ENCODE measurements around the gene ACOT7. TPM values are rescaled to one million over a fixed set of nuclear protein-coding genes. Genes with fewer than 3 reads are reported as not detected.
A peak's percentile ranks its signal among the peaks of the same experiment; 100 is the strongest.

Gene ACOT7
- total RNA-seq, 1 experiment from 2014 or later: 151 TPM

DNA sequence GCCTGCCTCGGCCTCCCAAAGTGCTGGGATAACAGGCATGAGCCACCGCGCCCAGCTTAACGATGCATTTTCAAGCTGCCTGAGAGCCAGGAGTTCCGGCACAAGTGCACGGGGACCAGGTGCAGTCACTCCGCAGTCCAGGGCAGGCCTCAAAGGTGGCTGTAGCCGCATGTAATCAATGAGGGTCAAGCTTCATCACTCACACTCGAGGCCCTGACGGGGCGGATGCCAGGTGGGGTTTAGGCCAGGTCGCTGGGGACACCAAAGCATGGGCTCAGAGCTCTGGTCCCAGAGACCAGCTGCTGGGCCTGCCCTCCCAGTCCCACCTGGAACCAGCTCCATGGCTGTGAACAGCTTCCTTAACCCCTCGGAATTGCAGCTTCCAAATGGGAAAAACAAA, 106.5 kb downstream of the ACOT7 start:
- no peaks in the 10 kb centered on the region for H3K9me3 Mint-ChIP-seq
- peak overlapping the region; percentile 72; the same call in 1 of the 2 replicates for H3K27ac Mint-ChIP-seq
- no peaks in the 10 kb centered on the region for H3K4me1 Mint-ChIP-seq
- H3K36me3 Mint-ChIP-seq: no peaks in the 10 kb centered on the region
- ChIA-PET POLR2A (no interaction called here), CTCF (interaction anchor here (0.8 to 1.7 kb wide), 7 partner anchors 14 to 151 kb away, joined by 3 to 5 read pairs (median 3); no protein-coding TSS in a partner anchor)
- ATAC-seq (no peak), DNase-seq (ENCODE audit: low spot score) (no peak)
- no peaks in the 10 kb centered on the region for H3K27me3 Mint-ChIP-seq (ENCODE audit: low read depth)
- TF ChIP-seq FOXK1 (CRISPR knock-in tag; IDR thresholded peaks at IDR 0.05): no peak
- TF ChIP-seq, protein P1, sequence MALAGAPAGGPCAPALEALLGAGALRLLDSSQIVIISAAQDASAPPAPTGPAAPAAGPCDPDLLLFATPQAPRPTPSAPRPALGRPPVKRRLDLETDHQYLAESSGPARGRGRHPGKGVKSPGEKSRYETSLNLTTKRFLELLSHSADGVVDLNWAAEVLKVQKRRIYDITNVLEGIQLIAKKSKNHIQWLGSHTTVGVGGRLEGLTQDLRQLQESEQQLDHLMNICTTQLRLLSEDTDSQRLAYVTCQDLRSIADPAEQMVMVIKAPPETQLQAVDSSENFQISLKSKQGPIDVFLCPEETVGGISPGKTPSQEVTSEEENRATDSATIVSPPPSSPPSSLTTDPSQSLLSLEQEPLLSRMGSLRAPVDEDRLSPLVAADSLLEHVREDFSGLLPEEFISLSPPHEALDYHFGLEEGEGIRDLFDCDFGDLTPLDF (CRISPR knock-in tag; IDR thresholded peaks at IDR 0.05): no peak
- TF ChIP-seq NR1H2 (CRISPR knock-in tag; IDR thresholded peaks at IDR 0.05): no peak
- no peak for TF ChIP-seq OVOL2 (CRISPR knock-in tag; IDR thresholded peaks at IDR 0.05; ENCODE audit: borderline replicate concordance)
- TF ChIP-seq, protein P2, sequence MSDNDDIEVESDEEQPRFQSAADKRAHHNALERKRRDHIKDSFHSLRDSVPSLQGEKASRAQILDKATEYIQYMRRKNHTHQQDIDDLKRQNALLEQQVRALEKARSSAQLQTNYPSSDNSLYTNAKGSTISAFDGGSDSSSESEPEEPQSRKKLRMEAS (CRISPR knock-in tag; IDR thresholded peaks at IDR 0.05): no peak
- no peak for TF ChIP-seq ZNF263 (CRISPR knock-in tag; IDR thresholded peaks at IDR 0.05; ENCODE audit: low read depth)
- TF ChIP-seq ETV6 (CRISPR knock-in tag; IDR thresholded peaks at IDR 0.05): no peak
- TF ChIP-seq, protein P3, sequence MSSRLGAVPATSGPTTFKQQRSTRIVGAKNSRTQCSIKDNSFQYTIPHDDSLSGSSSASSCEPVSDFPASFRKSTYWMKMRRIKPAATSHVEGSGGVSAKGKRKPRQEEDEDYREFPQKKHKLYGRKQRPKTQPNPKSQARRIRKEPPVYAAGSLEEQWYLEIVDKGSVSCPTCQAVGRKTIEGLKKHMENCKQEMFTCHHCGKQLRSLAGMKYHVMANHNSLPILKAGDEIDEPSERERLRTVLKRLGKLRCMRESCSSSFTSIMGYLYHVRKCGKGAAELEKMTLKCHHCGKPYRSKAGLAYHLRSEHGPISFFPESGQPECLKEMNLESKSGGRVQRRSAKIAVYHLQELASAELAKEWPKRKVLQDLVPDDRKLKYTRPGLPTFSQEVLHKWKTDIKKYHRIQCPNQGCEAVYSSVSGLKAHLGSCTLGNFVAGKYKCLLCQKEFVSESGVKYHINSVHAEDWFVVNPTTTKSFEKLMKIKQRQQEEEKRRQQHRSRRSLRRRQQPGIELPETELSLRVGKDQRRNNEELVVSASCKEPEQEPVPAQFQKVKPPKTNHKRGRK (CRISPR knock-in tag; IDR thresholded peaks at IDR 0.05; ENCODE audit: borderline replicate concordance): no peak
- TF ChIP-seq, protein P4, sequence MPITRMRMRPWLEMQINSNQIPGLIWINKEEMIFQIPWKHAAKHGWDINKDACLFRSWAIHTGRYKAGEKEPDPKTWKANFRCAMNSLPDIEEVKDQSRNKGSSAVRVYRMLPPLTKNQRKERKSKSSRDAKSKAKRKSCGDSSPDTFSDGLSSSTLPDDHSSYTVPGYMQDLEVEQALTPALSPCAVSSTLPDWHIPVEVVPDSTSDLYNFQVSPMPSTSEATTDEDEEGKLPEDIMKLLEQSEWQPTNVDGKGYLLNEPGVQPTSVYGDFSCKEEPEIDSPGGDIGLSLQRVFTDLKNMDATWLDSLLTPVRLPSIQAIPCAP (CRISPR knock-in tag; IDR thresholded peaks at IDR 0.05): no peak
- no peak for TF ChIP-seq GTF2I (CRISPR knock-in tag; conservative IDR thresholded peaks at IDR 0.05)
- no peak for TF ChIP-seq EMX1 (CRISPR knock-in tag; IDR thresholded peaks at IDR 0.05)
- TF ChIP-seq NFE2L1 (CRISPR knock-in tag; IDR thresholded peaks at IDR 0.05): no peak
- TF ChIP-seq, protein P5, sequence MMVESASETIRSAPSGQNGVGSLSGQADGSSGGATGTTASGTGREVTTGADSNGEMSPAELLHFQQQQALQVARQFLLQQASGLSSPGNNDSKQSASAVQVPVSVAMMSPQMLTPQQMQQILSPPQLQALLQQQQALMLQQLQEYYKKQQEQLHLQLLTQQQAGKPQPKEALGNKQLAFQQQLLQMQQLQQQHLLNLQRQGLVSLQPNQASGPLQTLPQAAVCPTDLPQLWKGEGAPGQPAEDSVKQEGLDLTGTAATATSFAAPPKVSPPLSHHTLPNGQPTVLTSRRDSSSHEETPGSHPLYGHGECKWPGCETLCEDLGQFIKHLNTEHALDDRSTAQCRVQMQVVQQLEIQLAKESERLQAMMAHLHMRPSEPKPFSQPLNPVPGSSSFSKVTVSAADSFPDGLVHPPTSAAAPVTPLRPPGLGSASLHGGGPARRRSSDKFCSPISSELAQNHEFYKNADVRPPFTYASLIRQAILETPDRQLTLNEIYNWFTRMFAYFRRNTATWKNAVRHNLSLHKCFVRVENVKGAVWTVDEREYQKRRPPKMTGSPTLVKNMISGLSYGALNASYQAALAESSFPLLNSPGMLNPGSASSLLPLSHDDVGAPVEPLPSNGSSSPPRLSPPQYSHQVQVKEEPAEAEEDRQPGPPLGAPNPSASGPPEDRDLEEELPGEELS (CRISPR knock-in tag; IDR thresholded peaks at IDR 0.05): no peak
- TF ChIP-seq RORB (CRISPR knock-in tag; IDR thresholded peaks at IDR 0.05): no peak
- TF ChIP-seq, protein P6, sequence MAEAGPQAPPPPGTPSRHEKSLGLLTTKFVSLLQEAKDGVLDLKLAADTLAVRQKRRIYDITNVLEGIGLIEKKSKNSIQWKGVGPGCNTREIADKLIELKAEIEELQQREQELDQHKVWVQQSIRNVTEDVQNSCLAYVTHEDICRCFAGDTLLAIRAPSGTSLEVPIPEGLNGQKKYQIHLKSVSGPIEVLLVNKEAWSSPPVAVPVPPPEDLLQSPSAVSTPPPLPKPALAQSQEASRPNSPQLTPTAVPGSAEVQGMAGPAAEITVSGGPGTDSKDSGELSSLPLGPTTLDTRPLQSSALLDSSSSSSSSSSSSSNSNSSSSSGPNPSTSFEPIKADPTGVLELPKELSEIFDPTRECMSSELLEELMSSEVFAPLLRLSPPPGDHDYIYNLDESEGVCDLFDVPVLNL (CRISPR knock-in tag; IDR thresholded peaks at IDR 0.05; ENCODE audit: borderline replicate concordance, low read depth): no peak
- no peak for TF ChIP-seq RELA (CRISPR knock-in tag; IDR thresholded peaks at IDR 0.05; ENCODE audit: borderline replicate concordance)
- TF ChIP-seq TCF7 (CRISPR knock-in tag; IDR thresholded peaks at IDR 0.05; ENCODE audit: low read depth): no peak
- no peak for TF ChIP-seq ZNF423 (CRISPR knock-in tag; IDR thresholded peaks at IDR 0.05)
- TF ChIP-seq ZBTB21 (CRISPR knock-in tag; IDR thresholded peaks at IDR 0.05; ENCODE audit: borderline replicate concordance): no peak
- no peak overlapping the region for H3K4me3 Mint-ChIP-seq

DNA sequence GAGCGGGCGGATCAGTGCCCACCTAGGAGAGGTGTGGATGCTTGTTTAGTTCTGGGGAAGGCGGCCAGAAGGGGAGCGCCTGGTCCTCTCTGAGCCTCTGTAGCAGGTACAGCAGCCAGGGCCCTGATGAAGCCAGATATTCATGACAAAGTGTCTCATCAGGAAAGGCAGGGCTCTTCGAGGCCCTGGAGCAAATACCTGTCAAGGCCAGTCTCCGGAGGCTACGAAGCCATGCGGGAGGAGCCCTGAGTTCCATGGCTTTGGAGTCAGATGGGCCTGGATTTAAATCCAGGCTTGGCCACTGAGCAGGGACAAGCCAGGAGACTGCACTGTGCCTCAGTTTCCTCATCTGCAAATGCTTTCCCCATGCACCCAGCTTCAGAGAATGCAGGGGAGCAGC, 107.3 kb downstream of the ACOT7 start:
- Mint-ChIP-seq H3K27ac (no peak overlapping the region), H3K27me3 (ENCODE audit: low read depth) (no peaks in the 10 kb centered on the region), H3K4me3 (no peak overlapping the region), H3K4me1 (no peaks in the 10 kb centered on the region), H3K36me3 (no peaks in the 10 kb centered on the region), H3K9me3 (no peaks in the 10 kb centered on the region)
- DNase-seq (ENCODE audit: low spot score) (no peak), ATAC-seq (no peak)
- ChIA-PET CTCF (interaction anchor here (0.9 to 1.9 kb wide), 6 partner anchors 13 to 152 kb away, joined by 3 to 5 read pairs (median 4); no protein-coding TSS in a partner anchor), POLR2A (no interaction called here)
- TF ChIP-seq ZNF317 (CRISPR knock-in tag; IDR thresholded peaks at IDR 0.05; ENCODE audit: borderline replicate concordance, low read depth) (no peak), HMGA2 (CRISPR knock-in tag; IDR thresholded peaks at IDR 0.05) (no peak), ZNF121 (CRISPR knock-in tag; IDR thresholded peaks at IDR 0.05) (no peak), CREB1 (CRISPR knock-in tag; IDR thresholded peaks at IDR 0.05) (no peak), JUN (CRISPR knock-in tag; IDR thresholded peaks at IDR 0.05) (no peak), ELF4 (CRISPR knock-in tag; IDR thresholded peaks at IDR 0.05; ENCODE audit: low read depth) (no peak), ETV6 (CRISPR knock-in tag; IDR thresholded peaks at IDR 0.05) (no peak)
- TF ChIP-seq, protein P7, sequence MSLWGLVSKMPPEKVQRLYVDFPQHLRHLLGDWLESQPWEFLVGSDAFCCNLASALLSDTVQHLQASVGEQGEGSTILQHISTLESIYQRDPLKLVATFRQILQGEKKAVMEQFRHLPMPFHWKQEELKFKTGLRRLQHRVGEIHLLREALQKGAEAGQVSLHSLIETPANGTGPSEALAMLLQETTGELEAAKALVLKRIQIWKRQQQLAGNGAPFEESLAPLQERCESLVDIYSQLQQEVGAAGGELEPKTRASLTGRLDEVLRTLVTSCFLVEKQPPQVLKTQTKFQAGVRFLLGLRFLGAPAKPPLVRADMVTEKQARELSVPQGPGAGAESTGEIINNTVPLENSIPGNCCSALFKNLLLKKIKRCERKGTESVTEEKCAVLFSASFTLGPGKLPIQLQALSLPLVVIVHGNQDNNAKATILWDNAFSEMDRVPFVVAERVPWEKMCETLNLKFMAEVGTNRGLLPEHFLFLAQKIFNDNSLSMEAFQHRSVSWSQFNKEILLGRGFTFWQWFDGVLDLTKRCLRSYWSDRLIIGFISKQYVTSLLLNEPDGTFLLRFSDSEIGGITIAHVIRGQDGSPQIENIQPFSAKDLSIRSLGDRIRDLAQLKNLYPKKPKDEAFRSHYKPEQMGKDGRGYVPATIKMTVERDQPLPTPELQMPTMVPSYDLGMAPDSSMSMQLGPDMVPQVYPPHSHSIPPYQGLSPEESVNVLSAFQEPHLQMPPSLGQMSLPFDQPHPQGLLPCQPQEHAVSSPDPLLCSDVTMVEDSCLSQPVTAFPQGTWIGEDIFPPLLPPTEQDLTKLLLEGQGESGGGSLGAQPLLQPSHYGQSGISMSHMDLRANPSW (CRISPR knock-in tag; conservative IDR thresholded peaks at IDR 0.05; ENCODE audit: low read depth): no peak
- TF ChIP-seq, protein P8, sequence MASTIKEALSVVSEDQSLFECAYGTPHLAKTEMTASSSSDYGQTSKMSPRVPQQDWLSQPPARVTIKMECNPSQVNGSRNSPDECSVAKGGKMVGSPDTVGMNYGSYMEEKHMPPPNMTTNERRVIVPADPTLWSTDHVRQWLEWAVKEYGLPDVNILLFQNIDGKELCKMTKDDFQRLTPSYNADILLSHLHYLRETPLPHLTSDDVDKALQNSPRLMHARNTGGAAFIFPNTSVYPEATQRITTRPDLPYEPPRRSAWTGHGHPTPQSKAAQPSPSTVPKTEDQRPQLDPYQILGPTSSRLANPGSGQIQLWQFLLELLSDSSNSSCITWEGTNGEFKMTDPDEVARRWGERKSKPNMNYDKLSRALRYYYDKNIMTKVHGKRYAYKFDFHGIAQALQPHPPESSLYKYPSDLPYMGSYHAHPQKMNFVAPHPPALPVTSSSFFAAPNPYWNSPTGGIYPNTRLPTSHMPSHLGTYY (CRISPR knock-in tag; IDR thresholded peaks at IDR 0.05): no peak
